IMR-90 (cell line): ENCODE data around the gene CIC. TPM values are rescaled to one million over a fixed set of nuclear protein-coding genes. Genes with fewer than 3 reads are reported as not detected.
A peak's percentile ranks its signal among the peaks of the same experiment; 100 is the strongest.

ENCODE experiments used
- ATAC-seq: fragments of 200-7000 bp; cut with Tn5 transposase; 2 replicates; pipeline ENCODE4 v1.9.1; 2020; ENCODE audit warnings: low read depth, mild to moderate bottlenecking, moderate library complexity
- BruUV-seq: library from RNA; stranded (reverse); fragments of 400-500 nt; replicated peaks from 2 replicates; lab custom pipeline; 2021; lab: Mats Ljungman, UMichigan
- CTCF ChIA-PET: fragments of 300-600 bp; formaldehyde crosslinking; extraction: SDS; loops from one replicate; lab custom pipeline; 2021; ENCODE audit warnings: antibody characterized with exemption; lab: Yijun Ruan, JAX
- POLR2A ChIA-PET: fragments of 300-600 bp; sonication (Branson Sonifier 250); formaldehyde crosslinking; loops from one replicate; lab custom pipeline; 2022; ENCODE audit warnings: antibody characterized with exemption; ENCODE audit not compliant: unreplicated experiment; lab: Charles Lee
- DNase-seq: peaks from one replicate; pipeline ENCODE4 v3.0.0; 2013
- H2AFZ ChIP-seq: replicated peaks from 2 replicates; pipeline ENCODE3; 2013; ENCODE audit warnings: low read length, mild to moderate bottlenecking; ENCODE audit not compliant: poor library complexity
- H2AK5ac ChIP-seq: 2 replicates; pipeline ENCODE4 v1.6.1; 2013; ENCODE audit warnings: low read depth, low read length, inconsistent platforms
- H2AK9ac ChIP-seq: replicated peaks from 2 replicates; pipeline ENCODE3; 2013; ENCODE audit warnings: mild to moderate bottlenecking, low read depth, low read length, moderate library complexity; ENCODE audit not compliant: poor library complexity
- H2BK120ac ChIP-seq: 2 replicates; pipeline ENCODE4 v1.6.1; 2013; ENCODE audit warnings: low read depth, low read length, inconsistent platforms
- H2BK15ac ChIP-seq: 3 replicates; pipeline ENCODE4 v1.6.1; 2013; ENCODE audit warnings: low read depth, low read length, inconsistent platforms
- H2BK20ac ChIP-seq: 2 replicates; pipeline ENCODE4 v1.6.1; 2013; ENCODE audit warnings: low read depth, mild to moderate bottlenecking, inconsistent platforms, low read length, moderate library complexity
- H2BK5ac ChIP-seq: 2 replicates; pipeline ENCODE4 v1.6.1; 2013; ENCODE audit warnings: mild to moderate bottlenecking, low read depth, low read length, inconsistent platforms; ENCODE audit not compliant: poor library complexity, severe bottlenecking
- H3K14ac ChIP-seq: replicated peaks from 2 replicates; pipeline ENCODE4 v1.6.1; 2013; ENCODE audit warnings: low read depth, low read length, inconsistent platforms
- H3K18ac ChIP-seq: 2 replicates; pipeline ENCODE4 v1.6.1; 2013; ENCODE audit warnings: low read depth, low read length, control low read depth
- H3K23ac ChIP-seq: 2 replicates; pipeline ENCODE4 v1.6.1; 2013; ENCODE audit warnings: low read depth, low read length, inconsistent platforms
- H3K27ac ChIP-seq: 2 replicates; pipeline ENCODE4 v1.5.1; 2013; ENCODE audit warnings: mild to moderate bottlenecking, control low read depth, low read length; ENCODE audit not compliant: insufficient read depth
- H3K27me3 ChIP-seq: 2 replicates; pipeline ENCODE4 v1.6.1; 2013; ENCODE audit warnings: low read length; ENCODE audit not compliant: control insufficient read depth, insufficient read depth
- H3K36me3 ChIP-seq: 2 replicates; pipeline ENCODE4 v1.6.1; 2013; ENCODE audit warnings: low read length, mixed read lengths; ENCODE audit not compliant: control insufficient read depth, insufficient read depth
- H3K4ac ChIP-seq: 2 replicates; pipeline ENCODE4 v1.6.1; 2013; ENCODE audit warnings: low read depth, low read length, inconsistent platforms
- H3K4me1 ChIP-seq: 2 replicates; pipeline ENCODE4 v1.6.1; 2013; ENCODE audit warnings: low read length, mixed read lengths; ENCODE audit not compliant: control insufficient read depth, insufficient read depth
- H3K4me2 ChIP-seq: 2 replicates; pipeline ENCODE4 v1.6.1; 2013; ENCODE audit warnings: low read depth, mild to moderate bottlenecking, control low read depth, low read length, moderate library complexity
- H3K4me3 ChIP-seq: 2 replicates; pipeline ENCODE4 v1.5.1; 2013; ENCODE audit warnings: low read depth, mild to moderate bottlenecking, control low read depth, low read length, moderate library complexity; ENCODE audit not compliant: insufficient read depth
- H3K56ac ChIP-seq: 2 replicates; pipeline ENCODE4 v1.6.1; 2013; ENCODE audit warnings: low read length, inconsistent platforms; ENCODE audit not compliant: insufficient read depth; ENCODE audit errors: extremely low read depth
- H3K79me1 ChIP-seq, 2 experiments: 2 replicates each; pipeline ENCODE4 v1.6.1; 2013; ENCODE audit warnings: low read length in 2 of 2, inconsistent platforms in 1 of 2, low read depth in 1 of 2
- H3K9ac ChIP-seq: 2 replicates; pipeline ENCODE4 v1.6.1; 2013; ENCODE audit warnings: low read depth, low read length, control low read depth
- H3K9me1 ChIP-seq: 2 replicates; pipeline ENCODE4 v1.6.1; 2013; ENCODE audit warnings: low read length, inconsistent platforms; ENCODE audit not compliant: insufficient read depth
- H3K9me3 ChIP-seq: 2 replicates; pipeline ENCODE4 v1.6.1; 2013; ENCODE audit warnings: low read length; ENCODE audit not compliant: control insufficient read depth, insufficient read depth
- H4K20me1 ChIP-seq: 2 replicates; pipeline ENCODE4 v1.6.1; 2013; ENCODE audit warnings: low read length, inconsistent platforms; ENCODE audit not compliant: insufficient read depth
- H4K5ac ChIP-seq: 2 replicates; pipeline ENCODE4 v1.6.1; 2013; ENCODE audit warnings: mild to moderate bottlenecking, low read depth, low read length, control low read depth
- H4K8ac ChIP-seq, 2 experiments: 2 replicates each; pipeline ENCODE4 v1.6.1; 2013; ENCODE audit warnings: low read depth in 2 of 2, low read length in 2 of 2, control low read depth in 1 of 2, inconsistent platforms in 1 of 2
- H4K91ac ChIP-seq: 2 replicates; pipeline ENCODE4 v1.6.1; 2013; ENCODE audit warnings: low read depth, low read length, inconsistent platforms; ENCODE audit not compliant: insufficient read depth
- BHLHE40 ChIP-seq: fragments of 150-350 bp; IDR thresholded peaks from 2 replicates; pipeline ENCODE4 v1.6.1; 2016; ENCODE audit warnings: mild to moderate bottlenecking, low read depth, low read length
- MAFK ChIP-seq: IDR thresholded peaks from 2 replicates; pipeline ENCODE4 v1.6.1; 2012; ENCODE audit warnings: low read depth, low read length, improper control_type of control experiment
- RCOR1 ChIP-seq: IDR thresholded peaks from 2 replicates; pipeline ENCODE4 v1.6.1; 2012; ENCODE audit warnings: mild to moderate bottlenecking, low read length, improper control_type of control experiment; ENCODE audit not compliant: insufficient replicate concordance
- SMC3 ChIP-seq: fragments of 150-350 bp; IDR thresholded peaks from 2 replicates; pipeline ENCODE4 v1.6.1; 2016; ENCODE audit warnings: low read depth, mild to moderate bottlenecking, antibody characterized with exemption, low read length, moderate library complexity
- WGBS, 2 experiments: methylation state at CpG; one replicate each; pipeline versions ENCODE4 v1.1.5 to v1.1.7; 2013; ENCODE audit warnings: missing lambda C conversion rate in 2 of 2; ENCODE audit not compliant: insufficient read length in 1 of 2; ENCODE audit errors: extremely low coverage in 2 of 2; 5-methylcytosine and 5-hydroxymethylcytosine counted together
- dilution Hi-C: fragments of 300-500 bp; cut with HindIII; formaldehyde crosslinking; loops from one replicate; pipeline ENCODE4 v1.14.3; 2018; ENCODE audit warnings: low sequenced_read_pairs; ENCODE audit not compliant: unreplicated experiment
- in situ Hi-C: fragments of 300-500 bp; cut with MboI; formaldehyde crosslinking; loops from 3 replicates; pipeline ENCODE4 v1.14.3; 2019; ENCODE audit warnings: low sequenced_read_pairs, inconsistent platforms, mixed read lengths
- intact Hi-C: fragments of 100-400 bp; cut with micrococcal nuclease; formaldehyde crosslinking; loops from 2 replicates; pipeline ENCODE4 v1.10.0; 2022
- polyA plus RNA-seq, 3 experiments: library from polyadenylated mRNA; depleted of rRNA; stranded (reverse); fragments of >200 nt; gene quantifications; 2 replicates each; pipeline ENCODE4 v1.2.3, GENCODE V29; 2012; ENCODE audit warnings: low replicate concordance in 1 of 3
- total RNA-seq: library from RNA; depleted of rRNA; stranded (reverse); fragments of >200 nt; gene quantifications from 2 replicates; pipeline ENCODE4 v1.2.3, GENCODE V29; 2012

CIC gene
- total and polyA plus RNA-seq, 2 of the 4 experiments (the other 2 are of a cell fraction) = 1.8 to 23.2 TPM

- Histone ChIP-seq H3K4me1 (peaks cover 31% of the 10 kb centered on the region), H2AK9ac (no peak overlapping the region), H3K4me2 (no peak overlapping the region), H3K36me3 (peaks cover 29% of the 10 kb centered on the region), H2AFZ (no peak overlapping the region), H2BK5ac (no peak overlapping the region), H3K27me3 (no peaks in the 10 kb centered on the region), H3K56ac (no peak overlapping the region), H3K14ac (no peak overlapping the region), H3K9ac (no peak overlapping the region), H4K8ac (no peak overlapping the region), H3K18ac (no peak overlapping the region), H3K9me1 (peaks cover 8% of the 10 kb centered on the region; the same call in 1 of the 2 replicates), H3K23ac (no peak overlapping the region), H2BK15ac (no peak overlapping the region), H3K4ac (no peak overlapping the region), H3K27ac (no peak overlapping the region), H3K79me1 (peaks cover 33 to 71% of the 10 kb centered on the region in 2 experiments), H4K91ac (no peak overlapping the region), H2BK120ac (no peak overlapping the region), H2AK5ac (no peak overlapping the region), H2BK20ac (no peak overlapping the region), H4K5ac (no peak overlapping the region), H4K20me1 (peaks cover 34% of the 10 kb centered on the region; the same call in 1 of the 2 replicates), H3K9me3 (no peaks in the 10 kb centered on the region), H3K4me3 (no peak overlapping the region)
- in situ Hi-C loops (no loop called here), intact Hi-C loops (no loop called here), dilution Hi-C loops (no loop called here)
- TF ChIP-seq RCOR1 (no peak), MAFK (no peak), BHLHE40 (peak; percentile 68), SMC3 (no peak)
- CTCF ChIA-PET = no interaction called here
- 100% methylated on average over 2 of the region's 4 CpGs; no CpG with 5 or more reads in 1 of the 2 experiments for WGBS, 2 experiments
- POLR2A ChIA-PET = no interaction called here
- BruUV-seq = no TSS peak
- DNase-seq = no peak
- ATAC-seq = no peak
Observed at GRCh38 chr19:42276821-42277220, 7.8 kb downstream of the CIC start.
